Hepatocyte (in vitro differentiated cells): ENCODE data around the gene BLVRB. TPM values are rescaled to one million over a fixed set of nuclear protein-coding genes. Genes with fewer than 3 reads are reported as not detected.

Experiments used
- DNase-seq: peaks from one replicate; pipeline ENCODE4 v3.0.0-alpha.2; 2016; ENCODE audit warnings: low spot score
- H2AFZ ChIP-seq: fragments of 200-600 bp; sonication (generic); 2 replicates; pipeline ENCODE4 v1.6.0; 2016; ENCODE audit warnings: antibody characterized with exemption, mild to moderate bottlenecking
- H3K27ac ChIP-seq: fragments of 200-600 bp; sonication (generic); 2 replicates; pipeline ENCODE4 v1.5.1; 2016; ENCODE audit warnings: mild to moderate bottlenecking
- H3K27me3 ChIP-seq: fragments of 200-600 bp; sonication (generic); 2 replicates; pipeline ENCODE4 v1.6.1; 2016
- H3K36me3 ChIP-seq: fragments of 200-600 bp; sonication (generic); replicated peaks from 2 replicates; pipeline ENCODE4 v1.5.1; 2016; ENCODE audit warnings: low read depth; ENCODE audit not compliant: insufficient read depth
- H3K4me1 ChIP-seq: fragments of 200-600 bp; sonication (generic); 2 replicates; pipeline ENCODE4 v1.5.1; 2016; ENCODE audit warnings: mild to moderate bottlenecking, moderate library complexity; ENCODE audit not compliant: insufficient read depth
- H3K4me2 ChIP-seq: fragments of 200-600 bp; sonication (generic); 2 replicates; pipeline ENCODE4 v1.6.0; 2016
- H3K4me3 ChIP-seq: fragments of 200-600 bp; sonication (generic); 2 replicates; pipeline ENCODE4 v1.5.1; 2016; ENCODE audit warnings: mild to moderate bottlenecking
- H3K79me2 ChIP-seq: fragments of 200-600 bp; sonication (generic); 2 replicates; pipeline ENCODE4 v1.6.0; 2017; ENCODE audit warnings: mild to moderate bottlenecking
- H3K9me2 ChIP-seq: fragments of 200-600 bp; sonication (generic); replicated peaks from 2 replicates; pipeline ENCODE4 v1.6.0; 2017; ENCODE audit warnings: mild to moderate bottlenecking; ENCODE audit not compliant: insufficient read depth
- H3K9me3 ChIP-seq: fragments of 200-600 bp; sonication (generic); 2 replicates; pipeline ENCODE4 v1.5.1; 2016; ENCODE audit warnings: low read depth, mild to moderate bottlenecking
- H4K20me1 ChIP-seq: fragments of 200-600 bp; sonication (generic); 2 replicates; pipeline ENCODE4 v1.6.0; 2016; ENCODE audit warnings: mild to moderate bottlenecking; ENCODE audit not compliant: insufficient read depth, poor library complexity, severe bottlenecking
- EZH2 ChIP-seq: fragments of 200-600 bp; sonication (generic); IDR thresholded peaks from 2 replicates; pipeline ENCODE4 v1.6.1; 2016; ENCODE audit warnings: antibody characterized with exemption, mild to moderate bottlenecking, borderline replicate concordance
- EZH2phosphoT487 ChIP-seq: fragments of 200-600 bp; sonication (generic); IDR thresholded peaks from one replicate; pipeline ENCODE4 v1.6.1; 2018; ENCODE audit warnings: antibody characterized with exemption, mild to moderate bottlenecking, low read depth, moderate library complexity; ENCODE audit not compliant: unreplicated experiment, severe bottlenecking
- WGBS: methylation state at CpG from one replicate; pipeline ENCODE4 v1.1.6; 2016; ENCODE audit warnings: low lambda C conversion rate; ENCODE audit errors: missing lambda C conversion rate; 5-methylcytosine and 5-hydroxymethylcytosine counted together
- polyA plus RNA-seq: library from polyadenylated mRNA; unstranded; fragments of >200 nt; fragmentation: Nextera tagmentation; extraction: Ambion mirVana; gene quantifications from 2 replicates; pipeline ENCODE4 v1.2.1, GENCODE V29; 2016
- total RNA-seq: library from RNA; depleted of rRNA; stranded (reverse); fragments of >200 nt; gene quantifications from 2 replicates; pipeline ENCODE4 v1.2.3, GENCODE V29; 2014
- TF ChIP-seq, protein P1 (sequence below): fragments of 200-600 bp; sonication (generic); IDR thresholded peaks from 2 replicates; pipeline ENCODE4 v1.5.1; 2016; ENCODE audit warnings: antibody characterized with exemption, mild to moderate bottlenecking; ENCODE audit not compliant: poor library complexity

BLVRB gene
- total and polyA plus RNA-seq, 2 experiments from 2014 or later: 114 to 157 TPM

DNA sequence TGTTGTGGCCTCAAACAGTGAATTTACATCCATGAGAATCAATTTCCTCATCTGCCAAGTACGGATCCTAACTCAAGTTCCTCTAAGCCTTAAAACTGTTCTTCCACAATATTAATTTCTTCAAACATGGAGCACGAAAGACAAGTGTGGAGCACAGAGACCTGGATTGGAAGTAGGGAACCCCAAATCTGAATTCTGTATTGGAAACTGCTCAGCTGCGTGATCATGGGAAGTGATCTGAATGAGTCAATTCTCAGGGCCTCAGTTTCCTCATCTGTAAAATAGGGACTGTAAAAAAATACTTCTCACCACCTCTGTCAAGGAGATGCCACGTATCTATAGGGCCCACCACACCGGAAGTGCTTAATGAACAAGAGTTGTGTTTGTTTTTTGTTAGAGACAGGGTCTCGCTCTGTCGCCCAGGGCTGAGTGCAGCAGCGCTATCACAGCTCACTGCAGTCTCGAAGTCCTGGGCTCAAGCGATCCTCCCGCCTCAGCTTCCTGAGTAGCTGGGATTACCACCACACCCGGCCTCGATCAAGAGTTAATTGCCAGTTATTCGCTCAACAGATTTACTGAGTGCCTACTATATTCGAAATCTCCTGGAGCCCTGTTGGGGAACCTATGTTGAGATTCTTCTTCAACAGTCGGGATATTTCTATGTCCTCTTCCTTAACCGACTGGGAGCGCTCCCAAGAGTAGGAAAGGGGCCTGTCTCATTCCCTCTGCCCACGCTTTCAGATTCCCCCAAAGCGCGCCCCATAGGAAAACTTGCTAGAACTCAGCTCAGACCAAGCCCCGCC is 23.0 kb downstream of the BLVRB start:
- no peaks in the 10 kb centered on the region for H3K36me3 ChIP-seq
- H3K4me2 ChIP-seq: peak overlapping the region; percentile 89
- H3K9me3 ChIP-seq: no peaks in the 10 kb centered on the region
- no peaks in the 10 kb centered on the region for H3K27me3 ChIP-seq
- TF ChIP-seq EZH2phosphoT487 (no peak), EZH2 (no peak)
- TF ChIP-seq, protein P1, sequence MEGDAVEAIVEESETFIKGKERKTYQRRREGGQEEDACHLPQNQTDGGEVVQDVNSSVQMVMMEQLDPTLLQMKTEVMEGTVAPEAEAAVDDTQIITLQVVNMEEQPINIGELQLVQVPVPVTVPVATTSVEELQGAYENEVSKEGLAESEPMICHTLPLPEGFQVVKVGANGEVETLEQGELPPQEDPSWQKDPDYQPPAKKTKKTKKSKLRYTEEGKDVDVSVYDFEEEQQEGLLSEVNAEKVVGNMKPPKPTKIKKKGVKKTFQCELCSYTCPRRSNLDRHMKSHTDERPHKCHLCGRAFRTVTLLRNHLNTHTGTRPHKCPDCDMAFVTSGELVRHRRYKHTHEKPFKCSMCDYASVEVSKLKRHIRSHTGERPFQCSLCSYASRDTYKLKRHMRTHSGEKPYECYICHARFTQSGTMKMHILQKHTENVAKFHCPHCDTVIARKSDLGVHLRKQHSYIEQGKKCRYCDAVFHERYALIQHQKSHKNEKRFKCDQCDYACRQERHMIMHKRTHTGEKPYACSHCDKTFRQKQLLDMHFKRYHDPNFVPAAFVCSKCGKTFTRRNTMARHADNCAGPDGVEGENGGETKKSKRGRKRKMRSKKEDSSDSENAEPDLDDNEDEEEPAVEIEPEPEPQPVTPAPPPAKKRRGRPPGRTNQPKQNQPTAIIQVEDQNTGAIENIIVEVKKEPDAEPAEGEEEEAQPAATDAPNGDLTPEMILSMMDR: no peak
- DNase-seq: no peak
- H3K4me3 ChIP-seq: peak overlapping the region; percentile 38
- H3K27ac ChIP-seq: peak overlapping the region; percentile 83
- no peaks in the 10 kb centered on the region for H3K9me2 ChIP-seq
- peaks cover 42% of the 10 kb centered on the region for H3K79me2 ChIP-seq
- H2AFZ ChIP-seq: no peak overlapping the region
- WGBS: 25% methylated on average over 21 of the region's 22 CpGs
- peaks cover 27% of the 10 kb centered on the region for H3K4me1 ChIP-seq
- H4K20me1 ChIP-seq: peaks cover 28% of the 10 kb centered on the region

DNA sequence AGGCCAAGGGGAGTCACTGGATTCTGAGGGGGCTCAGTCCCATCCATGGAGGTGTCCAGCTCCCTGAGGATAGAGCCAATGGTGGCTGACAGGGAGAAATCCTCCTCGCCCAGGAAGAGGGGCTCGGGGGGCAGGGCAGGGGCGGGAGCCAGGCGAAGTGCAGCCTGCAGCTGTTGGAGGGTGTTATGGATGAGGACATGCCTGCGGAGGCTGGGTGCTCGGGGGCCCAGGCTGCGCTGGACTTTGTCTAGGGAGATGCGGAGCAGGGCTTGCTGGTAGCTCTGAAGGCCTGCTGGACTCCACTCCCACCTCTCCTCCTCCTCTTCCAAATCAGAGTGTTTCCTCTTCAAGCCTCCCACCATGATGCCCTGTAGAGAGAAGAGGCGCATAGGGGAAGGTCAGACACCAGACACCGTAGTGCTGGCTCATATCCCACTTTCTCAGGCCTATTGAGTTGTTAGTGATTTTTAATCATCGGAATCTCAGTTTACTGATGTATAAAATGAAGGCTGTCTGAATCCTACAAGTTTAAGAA is 23.8 kb downstream of the BLVRB start:
- peaks cover 28% of the 10 kb centered on the region for H4K20me1 ChIP-seq
- H3K9me3 ChIP-seq: no peaks in the 10 kb centered on the region
- no peak for DNase-seq
- 93% methylated on average over 6 of the region's 11 CpGs for WGBS
- peak overlapping the region; percentile 38 for H3K4me3 ChIP-seq
- no peak for TF ChIP-seq EZH2phosphoT487
- TF ChIP-seq, protein P1: no peak
- TF ChIP-seq EZH2: no peak
- no peak overlapping the region for H2AFZ ChIP-seq
- H3K27me3 ChIP-seq: no peaks in the 10 kb centered on the region
- no peaks in the 10 kb centered on the region for H3K36me3 ChIP-seq
- H3K79me2 ChIP-seq: peaks cover 42% of the 10 kb centered on the region
- no peaks in the 10 kb centered on the region for H3K9me2 ChIP-seq
- peak overlapping the region; percentile 89 for H3K4me2 ChIP-seq
- H3K27ac ChIP-seq: peak overlapping the region; percentile 83
- H3K4me1 ChIP-seq: peaks cover 27% of the 10 kb centered on the region

DNA sequence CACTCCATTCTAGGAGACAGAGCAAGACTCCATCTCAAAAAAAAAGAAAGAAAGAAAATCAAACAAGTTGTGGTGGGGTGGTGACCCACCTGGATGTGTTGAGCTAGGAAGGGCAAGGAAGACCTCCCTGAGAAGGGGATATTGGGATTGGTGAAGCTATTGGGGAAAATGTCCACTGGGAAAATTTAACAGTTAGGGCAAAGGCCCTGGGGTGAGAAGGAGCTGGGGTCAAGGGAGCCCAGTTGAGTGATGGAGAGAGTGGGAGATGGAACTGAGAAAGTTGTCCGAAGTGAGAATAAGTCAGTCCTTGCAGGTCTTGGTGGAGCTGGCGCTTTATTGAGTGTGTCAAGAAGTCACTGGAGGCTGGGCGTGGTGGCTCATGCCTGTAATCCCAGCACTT is 27.3 kb downstream of the BLVRB start:
- WGBS: 96% methylated on average over 3 of the region's 3 CpGs
- TF ChIP-seq, protein P1: no peak
- TF ChIP-seq EZH2phosphoT487 (no peak), EZH2 (no peak)
- no peak for DNase-seq
- no peaks in the 10 kb centered on the region for H3K9me2 ChIP-seq
- no peak overlapping the region for H2AFZ ChIP-seq
- H3K79me2 ChIP-seq: peaks cover 35% of the 10 kb centered on the region
- no peaks in the 10 kb centered on the region for H3K36me3 ChIP-seq
- no peak overlapping the region for H3K27ac ChIP-seq
- no peak overlapping the region for H3K4me2 ChIP-seq
- peaks cover 25% of the 10 kb centered on the region for H3K4me1 ChIP-seq
- no peak overlapping the region for H3K4me3 ChIP-seq
- no peaks in the 10 kb centered on the region for H3K9me3 ChIP-seq
- H3K27me3 ChIP-seq: no peaks in the 10 kb centered on the region
- H4K20me1 ChIP-seq: peaks cover 28% of the 10 kb centered on the region
